OCI-LY3 (cell line): ENCODE data around the gene LAMB3.

Source experiments
- CTCF ChIP-seq: fragments of 200-600, 300-600 bp; sonication (generic); IDR thresholded peaks from 2 replicates; pipeline ENCODE4 v1.5.1; 2014; ENCODE audit warnings: antibody characterized with exemption, low read length, low read depth
- EZH2phosphoT487 ChIP-seq: fragments of 200-600 bp; shearing (Covaris generic); IDR thresholded peaks from 2 replicates; pipeline ENCODE4 v1.6.1; 2018; ENCODE audit warnings: antibody characterized with exemption, mixed run types, low read depth

- TF ChIP-seq EZH2phosphoT487 (no peak), CTCF (no peak)
Observed at GRCh38 chr1:209611771-209612570, 40.3 kb downstream of the LAMB3 start.
